SU-DHL-6 (cell line): ENCODE results near the gene AFAP1.

ENCODE experiments used
- EZH2phosphoT487 ChIP-seq: fragments of 200-600 bp; sonication (generic), shearing (Covaris generic); conservative IDR thresholded peaks from 2 replicates; pipeline ENCODE4 v1.6.1; 2018; ENCODE audit warnings: mild to moderate bottlenecking, antibody characterized with exemption, low read length, moderate library complexity, mixed read lengths
- TF ChIP-seq, protein P1 (sequence below): fragments of 200-600 bp; sonication (generic); IDR thresholded peaks from one replicate; pipeline ENCODE4 v1.5.1; 2017; ENCODE audit warnings: antibody characterized with exemption, mild to moderate bottlenecking, low read length, moderate library complexity; ENCODE audit not compliant: insufficient read depth, poor library complexity, severe bottlenecking

- TF ChIP-seq, protein P1, sequence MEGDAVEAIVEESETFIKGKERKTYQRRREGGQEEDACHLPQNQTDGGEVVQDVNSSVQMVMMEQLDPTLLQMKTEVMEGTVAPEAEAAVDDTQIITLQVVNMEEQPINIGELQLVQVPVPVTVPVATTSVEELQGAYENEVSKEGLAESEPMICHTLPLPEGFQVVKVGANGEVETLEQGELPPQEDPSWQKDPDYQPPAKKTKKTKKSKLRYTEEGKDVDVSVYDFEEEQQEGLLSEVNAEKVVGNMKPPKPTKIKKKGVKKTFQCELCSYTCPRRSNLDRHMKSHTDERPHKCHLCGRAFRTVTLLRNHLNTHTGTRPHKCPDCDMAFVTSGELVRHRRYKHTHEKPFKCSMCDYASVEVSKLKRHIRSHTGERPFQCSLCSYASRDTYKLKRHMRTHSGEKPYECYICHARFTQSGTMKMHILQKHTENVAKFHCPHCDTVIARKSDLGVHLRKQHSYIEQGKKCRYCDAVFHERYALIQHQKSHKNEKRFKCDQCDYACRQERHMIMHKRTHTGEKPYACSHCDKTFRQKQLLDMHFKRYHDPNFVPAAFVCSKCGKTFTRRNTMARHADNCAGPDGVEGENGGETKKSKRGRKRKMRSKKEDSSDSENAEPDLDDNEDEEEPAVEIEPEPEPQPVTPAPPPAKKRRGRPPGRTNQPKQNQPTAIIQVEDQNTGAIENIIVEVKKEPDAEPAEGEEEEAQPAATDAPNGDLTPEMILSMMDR, result no peak
- TF ChIP-seq EZH2phosphoT487, result no peak
These were observed 213.7 kb downstream of the AFAP1 start for GRCh38 chr4:7725951-7726350.
